Measurements from ENCODE around the gene SLC43A1. TPM values are rescaled to one million over a fixed set of nuclear protein-coding genes. Genes with fewer than 3 reads are reported as not detected.

The SLC43A1 gene
- total and polyA plus RNA-seq, 2 experiments from 2014 or later: 19.6 to 49.7 TPM

- Histone ChIP-seq H3K4me2 (peak overlapping the region; percentile 100), H3F3A (replicated peaks; ENCODE audit: low read depth) (0 out of 2 replicates have a peak, but pooled peaks cover 6% of the 10 kb centered on the region), H3K27ac (ENCODE audit: low read depth) (no peak overlapping the region), H3K4me3 (peak overlapping the region; percentile 93), H2AFZ (no peak overlapping the region), H3K36me3 (ENCODE audit: insufficient read depth) (no peaks in the 10 kb centered on the region), H4K20me1 (replicated peaks; ENCODE audit: insufficient read depth) (no peaks in the 10 kb centered on the region; the same call in 1 of the 2 replicates), H3K4me1 (ENCODE audit: insufficient read depth) (peaks cover 46% of the 10 kb centered on the region), H3K9me2 (ENCODE audit: insufficient read depth) (no peaks in the 10 kb centered on the region), H3K27me3 (ENCODE audit: insufficient read depth) (peaks cover 47% of the 10 kb centered on the region), H3K79me2 (replicated peaks; ENCODE audit: insufficient read depth) (peaks cover 17% of the 10 kb centered on the region)
- H3K27ac Mint-ChIP-seq: no peak overlapping the region
- H3K27me3 Mint-ChIP-seq (ENCODE audit: insufficient read depth, low read depth, poor library complexity): peaks cover 53% of the 10 kb centered on the region
- TF ChIP-seq ETS1 (IDR thresholded peaks at IDR 0.05) (no peak), POLR2AphosphoS5 (IDR thresholded peaks at IDR 0.05; ENCODE audit: low read depth) (0 out of 2 replicates have a peak, but pooled peaks have one; percentile 9)
- H3K36me3 Mint-ChIP-seq (ENCODE audit: low read depth): peaks cover 11% of the 10 kb centered on the region; the same call in 2 of the 3 replicates
- H3K4me1 Mint-ChIP-seq: peaks cover 56% of the 10 kb centered on the region
- peak; percentile 6 for ATAC-seq
- peak overlapping the region; percentile 85 for H3K4me3 Mint-ChIP-seq
- no peaks in the 10 kb centered on the region; the same call in 1 of the 3 replicates for H3K9me3 Mint-ChIP-seq
- DNase-seq (ENCODE audit: low spot score): peak; percentile 85
These were observed 54.4 kb downstream of the SLC43A1 start for GRCh38 chr11:57460758-57461749.

GRCh38 chr11:57460022-57460757 is 55.3 kb downstream of the SLC43A1 start, which contains the start of gene RTN4RL2:
Gene RTN4RL2, plus strand, starts transcription at chr11:57460528. Its CDS starts 338 bp downstream, at chr11:57460866.
- H3K4me1 Mint-ChIP-seq: peaks cover 55% of the 10 kb centered on the region
- TF ChIP-seq EZH2 (IDR thresholded peaks at IDR 0.05; ENCODE audit: low read depth, unreplicated experiment) (no peak), NANOG (IDR thresholded peaks at IDR 0.05; ENCODE audit: borderline replicate concordance) (no peak), ZNF462 (CRISPR knock-in tag; IDR thresholded peaks at IDR 0.05) (no peak), ETS1 (IDR thresholded peaks at IDR 0.05) (no peak), JUNB (IDR thresholded peaks at IDR 0.05; ENCODE audit: unreplicated experiment) (no peak)

More at GRCh38 chr11:57460022-57460757, 55.3 kb downstream of the SLC43A1 start, which contains the start of gene RTN4RL2:
- DNase-seq (ENCODE audit: low spot score) (peak; percentile 94), ATAC-seq (peak; percentile 8)
- Mint-ChIP-seq H3K4me3 (peak within 1 kb of the TSS; percentile 85), H3K27me3 (ENCODE audit: insufficient read depth, low read depth, poor library complexity) (peaks cover 52% of the 10 kb centered on the region), H3K36me3 (ENCODE audit: low read depth) (peaks cover 9% of the 10 kb centered on the region; the same call in 2 of the 3 replicates), H3K27ac (no peak within 1 kb of the TSS), H3K9me3 (no peaks in the 10 kb centered on the region; the same call in 1 of the 3 replicates)
- Histone ChIP-seq H3F3A (replicated peaks; ENCODE audit: low read depth) (0 out of 2 replicates have a peak, but pooled peaks cover 6% of the 10 kb centered on the region), H3K4me2 (peak within 1 kb of the TSS; percentile 100), H3K4me3 (peak within 1 kb of the TSS; percentile 93), H4K20me1 (replicated peaks; ENCODE audit: insufficient read depth) (no peaks in the 10 kb centered on the region; the same call in 1 of the 2 replicates), H3K4me1 (ENCODE audit: insufficient read depth) (peaks cover 46% of the 10 kb centered on the region), H3K79me2 (replicated peaks; ENCODE audit: insufficient read depth) (peaks cover 17% of the 10 kb centered on the region), H3K36me3 (ENCODE audit: insufficient read depth) (no peaks in the 10 kb centered on the region), H2AFZ (peak within 1 kb of the TSS; percentile 97), H3K27me3 (ENCODE audit: insufficient read depth) (peaks cover 48% of the 10 kb centered on the region), H3K9me2 (ENCODE audit: insufficient read depth) (no peaks in the 10 kb centered on the region), H3K27ac (ENCODE audit: low read depth) (no peak within 1 kb of the TSS)
